Measurements from ENCODE around the gene SRC.
"Not testable (repeated sequence)": the region's sequence is repeated elsewhere in the genome, so short reads cannot be mapped to it uniquely, and the experiment has no call there.

Gene SRC

DNA sequence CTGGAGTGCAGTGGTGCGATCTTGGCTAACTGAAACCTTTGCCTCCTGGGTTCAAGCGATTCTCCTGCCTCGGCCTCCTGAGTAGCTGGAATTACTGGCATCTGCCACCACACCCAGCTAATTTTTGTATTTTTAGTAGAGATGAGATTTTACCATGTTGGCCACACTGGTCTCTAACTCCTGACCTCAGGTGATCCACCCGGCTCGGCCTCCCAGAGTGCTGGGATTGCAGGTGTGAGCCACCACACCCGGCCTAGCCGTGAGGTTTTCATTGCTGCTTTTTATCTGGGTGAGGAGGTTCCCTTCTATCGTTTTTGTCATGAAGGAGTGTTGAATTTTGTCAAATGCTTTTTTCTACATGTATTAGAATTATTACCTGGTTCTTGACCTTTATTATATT lies 23.9 kb downstream of the SRC start:
- H3K4me3 ChIP-seq (ENCODE audit: control insufficient read depth, low read depth, low read length), result no peak overlapping the region
- DNase-seq (ENCODE audit: low read depth), result no peak

DNA sequence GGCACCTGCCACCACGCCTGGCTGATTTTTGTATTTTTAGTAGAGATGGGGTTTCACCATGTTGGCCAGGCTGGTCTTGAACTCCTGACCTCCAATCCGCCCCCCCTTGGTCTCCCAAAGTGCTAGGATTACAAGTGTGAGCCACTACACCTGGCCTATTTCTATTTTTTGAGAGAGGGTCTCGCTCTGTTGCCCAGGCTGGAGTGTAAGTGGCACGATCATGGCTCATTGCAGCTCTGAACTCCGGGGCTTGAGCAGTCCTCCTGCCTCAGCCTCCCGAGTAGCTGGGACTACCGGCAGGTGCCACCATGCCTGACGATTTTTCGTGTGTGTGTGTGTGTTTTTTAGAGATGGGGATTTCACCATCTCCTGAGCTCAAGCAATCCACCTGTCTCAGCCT lies 25.9 kb downstream of the SRC start:
- not testable (repeated sequence) for DNase-seq (ENCODE audit: low read depth); H3K4me3 ChIP-seq (ENCODE audit: control insufficient read depth, low read depth, low read length)

More for the DNA sequence above, 23.9 kb downstream of the SRC start:
- TF ChIP-seq, protein P1, sequence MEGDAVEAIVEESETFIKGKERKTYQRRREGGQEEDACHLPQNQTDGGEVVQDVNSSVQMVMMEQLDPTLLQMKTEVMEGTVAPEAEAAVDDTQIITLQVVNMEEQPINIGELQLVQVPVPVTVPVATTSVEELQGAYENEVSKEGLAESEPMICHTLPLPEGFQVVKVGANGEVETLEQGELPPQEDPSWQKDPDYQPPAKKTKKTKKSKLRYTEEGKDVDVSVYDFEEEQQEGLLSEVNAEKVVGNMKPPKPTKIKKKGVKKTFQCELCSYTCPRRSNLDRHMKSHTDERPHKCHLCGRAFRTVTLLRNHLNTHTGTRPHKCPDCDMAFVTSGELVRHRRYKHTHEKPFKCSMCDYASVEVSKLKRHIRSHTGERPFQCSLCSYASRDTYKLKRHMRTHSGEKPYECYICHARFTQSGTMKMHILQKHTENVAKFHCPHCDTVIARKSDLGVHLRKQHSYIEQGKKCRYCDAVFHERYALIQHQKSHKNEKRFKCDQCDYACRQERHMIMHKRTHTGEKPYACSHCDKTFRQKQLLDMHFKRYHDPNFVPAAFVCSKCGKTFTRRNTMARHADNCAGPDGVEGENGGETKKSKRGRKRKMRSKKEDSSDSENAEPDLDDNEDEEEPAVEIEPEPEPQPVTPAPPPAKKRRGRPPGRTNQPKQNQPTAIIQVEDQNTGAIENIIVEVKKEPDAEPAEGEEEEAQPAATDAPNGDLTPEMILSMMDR (IDR thresholded peaks at IDR 0.05; ENCODE audit: control insufficient read depth, insufficient read depth, low read depth, low read length, missing control alignments), result no peak

DNA sequence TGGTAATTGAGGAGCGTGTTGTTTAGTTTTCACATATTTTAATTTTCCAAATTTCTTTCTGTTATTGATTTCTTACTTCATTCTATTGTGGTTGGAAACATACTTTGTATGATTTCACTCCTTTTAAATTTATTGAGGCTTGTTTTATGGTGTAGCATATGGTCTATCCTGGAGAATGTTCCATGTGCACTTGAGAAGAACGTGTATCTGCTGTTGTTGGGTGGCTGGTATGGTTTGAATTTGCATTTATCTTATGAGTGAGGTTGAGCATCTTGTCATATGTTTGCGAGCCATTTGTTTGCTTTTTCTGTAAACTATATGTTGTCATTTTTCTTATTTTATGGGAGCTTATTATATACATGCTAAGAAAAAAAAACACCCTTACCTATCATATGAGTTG lies 26.5 kb downstream of the SRC start:
- TF ChIP-seq, protein P1 (IDR thresholded peaks at IDR 0.05; ENCODE audit: control insufficient read depth, insufficient read depth, low read depth, low read length, missing control alignments), result no peak
- no peak for DNase-seq (ENCODE audit: low read depth)
- H3K4me3 ChIP-seq (ENCODE audit: control insufficient read depth, low read depth, low read length), result no peak overlapping the region

DNA sequence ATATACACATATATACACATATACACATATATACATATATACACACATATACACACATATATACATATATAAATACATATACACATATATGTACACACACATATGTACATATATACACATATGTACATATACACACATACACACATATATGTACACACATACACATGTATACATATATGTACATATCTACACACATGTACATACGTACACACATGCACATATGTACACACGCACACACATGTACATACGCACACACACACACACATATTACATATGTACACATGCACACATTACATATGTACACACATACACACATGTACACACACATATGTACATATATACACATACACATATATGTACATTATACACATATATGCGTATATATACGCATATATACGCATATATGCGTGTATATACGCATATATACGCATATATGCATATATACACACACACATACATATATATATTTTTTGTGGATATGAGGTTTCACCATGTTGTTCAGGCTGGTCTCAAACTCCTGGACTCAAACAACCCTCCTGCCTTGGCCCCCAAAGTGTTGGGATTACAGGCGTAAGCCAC lies 27.2 kb downstream of the SRC start:
- TF ChIP-seq, protein P1 (IDR thresholded peaks at IDR 0.05; ENCODE audit: control insufficient read depth, insufficient read depth, low read depth, low read length, missing control alignments), result no peak
- no peak for DNase-seq (ENCODE audit: low read depth)
- H3K4me3 ChIP-seq (ENCODE audit: control insufficient read depth, low read depth, low read length), result no peak overlapping the region

DNA sequence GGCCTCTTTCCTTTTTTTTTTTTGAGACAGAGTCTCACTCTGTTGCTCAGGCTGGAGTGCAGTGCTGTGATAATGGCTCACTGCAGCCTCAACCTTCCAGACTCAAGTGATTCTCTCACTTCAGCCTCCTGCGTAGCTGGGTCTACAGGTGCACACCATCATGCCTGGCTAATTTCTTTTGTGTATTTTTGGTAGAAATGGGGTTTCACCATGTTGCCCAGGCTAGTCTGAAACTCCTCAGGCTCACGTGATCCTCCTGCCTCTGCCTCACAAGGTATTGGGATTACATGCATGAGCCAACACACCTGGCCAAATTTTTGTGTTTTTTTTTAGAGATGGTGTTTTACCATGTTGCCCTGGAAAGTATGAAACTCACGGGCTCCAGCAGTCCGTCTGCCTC lies 29.3 kb downstream of the SRC start:
- no peak overlapping the region for H3K4me3 ChIP-seq (ENCODE audit: control insufficient read depth, low read depth, low read length)
- DNase-seq (ENCODE audit: low read depth), result no peak
- TF ChIP-seq, protein P1 (IDR thresholded peaks at IDR 0.05; ENCODE audit: control insufficient read depth, insufficient read depth, low read depth, low read length, missing control alignments), result no peak

DNA sequence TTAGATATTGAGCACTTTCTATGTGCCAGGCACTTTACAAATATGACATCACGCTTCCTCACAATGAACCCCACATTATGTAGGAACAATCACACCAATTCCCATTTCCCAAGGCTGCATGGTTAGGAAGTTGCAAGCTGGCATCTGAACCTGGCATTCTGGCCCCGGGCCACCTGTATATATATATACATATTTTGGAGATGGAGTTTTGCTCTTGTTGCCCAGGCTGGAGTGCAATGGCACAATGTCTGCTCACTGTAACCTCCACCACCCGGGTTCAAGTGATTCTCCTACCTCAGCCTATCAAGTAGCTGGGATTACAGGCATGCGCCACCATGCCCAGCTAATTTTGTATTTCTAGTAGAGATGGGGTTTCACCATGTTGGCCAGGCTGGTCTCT lies 30.4 kb downstream of the SRC start:
- DNase-seq (ENCODE audit: low read depth), result no peak
- TF ChIP-seq, protein P1 (IDR thresholded peaks at IDR 0.05; ENCODE audit: control insufficient read depth, insufficient read depth, low read depth, low read length, missing control alignments), result no peak
- no peak overlapping the region for H3K4me3 ChIP-seq (ENCODE audit: control insufficient read depth, low read depth, low read length)

DNA sequence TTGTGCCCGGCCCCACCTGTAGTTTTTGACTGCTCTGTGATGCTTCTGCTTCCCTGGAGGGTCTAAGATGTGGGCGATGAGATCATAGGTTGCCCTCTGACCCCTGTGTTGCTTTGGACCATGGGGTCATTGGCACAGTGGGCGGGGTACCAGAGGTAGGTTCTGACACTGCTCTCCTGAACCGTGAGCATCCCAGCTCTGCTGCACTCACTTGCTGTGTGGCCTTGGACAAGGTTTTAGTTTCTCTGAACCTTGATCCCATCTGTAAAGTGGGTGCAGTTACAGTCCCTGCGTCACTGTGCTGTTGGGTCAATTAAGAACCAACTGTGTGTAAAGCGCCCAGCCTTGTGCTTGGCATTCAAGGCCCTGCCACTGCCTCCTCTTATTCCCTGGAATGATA lies 30.9 kb downstream of the SRC start:
- TF ChIP-seq, protein P1 (IDR thresholded peaks at IDR 0.05; ENCODE audit: control insufficient read depth, insufficient read depth, low read depth, low read length, missing control alignments), result no peak
- no peak overlapping the region for H3K4me3 ChIP-seq (ENCODE audit: control insufficient read depth, low read depth, low read length)
- no peak for DNase-seq (ENCODE audit: low read depth)

Measured in AG09309 (cell line).